ENCODE results near the gene NMNAT2. TPM values are rescaled to one million over a fixed set of nuclear protein-coding genes. Genes with fewer than 3 reads are reported as not detected.
"Not testable (repeated sequence)": the region's sequence is repeated elsewhere in the genome, so short reads cannot be mapped to it uniquely, and the experiment has no call there.

NMNAT2 gene
- total and polyA plus RNA-seq, 2 experiments from 2014 or later: 0.12 TPM; not detected in 1

GRCh38 chr1:183277821-183278738 lies 140.1 kb downstream of the NMNAT2 start:
- Histone ChIP-seq H3K36me3 (no peaks in the 10 kb centered on the region), H3K9me3 (ENCODE audit: low read depth) (no peaks in the 10 kb centered on the region), H3K4me3 (no peak overlapping the region), H3K27ac (no peak overlapping the region), H3K27me3 (no peaks in the 10 kb centered on the region), H3K4me1 (ENCODE audit: low read depth) (no peaks in the 10 kb centered on the region)
- DNase-seq (ENCODE audit: low read depth in 1 of 2, low spot score in 1 of 2): peak in 1 of 2 donors; percentile 92
- TF ChIP-seq, protein P1, sequence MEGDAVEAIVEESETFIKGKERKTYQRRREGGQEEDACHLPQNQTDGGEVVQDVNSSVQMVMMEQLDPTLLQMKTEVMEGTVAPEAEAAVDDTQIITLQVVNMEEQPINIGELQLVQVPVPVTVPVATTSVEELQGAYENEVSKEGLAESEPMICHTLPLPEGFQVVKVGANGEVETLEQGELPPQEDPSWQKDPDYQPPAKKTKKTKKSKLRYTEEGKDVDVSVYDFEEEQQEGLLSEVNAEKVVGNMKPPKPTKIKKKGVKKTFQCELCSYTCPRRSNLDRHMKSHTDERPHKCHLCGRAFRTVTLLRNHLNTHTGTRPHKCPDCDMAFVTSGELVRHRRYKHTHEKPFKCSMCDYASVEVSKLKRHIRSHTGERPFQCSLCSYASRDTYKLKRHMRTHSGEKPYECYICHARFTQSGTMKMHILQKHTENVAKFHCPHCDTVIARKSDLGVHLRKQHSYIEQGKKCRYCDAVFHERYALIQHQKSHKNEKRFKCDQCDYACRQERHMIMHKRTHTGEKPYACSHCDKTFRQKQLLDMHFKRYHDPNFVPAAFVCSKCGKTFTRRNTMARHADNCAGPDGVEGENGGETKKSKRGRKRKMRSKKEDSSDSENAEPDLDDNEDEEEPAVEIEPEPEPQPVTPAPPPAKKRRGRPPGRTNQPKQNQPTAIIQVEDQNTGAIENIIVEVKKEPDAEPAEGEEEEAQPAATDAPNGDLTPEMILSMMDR (IDR thresholded peaks at IDR 0.05; ENCODE audit: low read depth, low read length): no peak

- TF ChIP-seq, protein P1 (IDR thresholded peaks at IDR 0.05; ENCODE audit: low read depth, low read length): no peak
- Histone ChIP-seq H3K27me3 (no peaks in the 10 kb centered on the region), H3K4me3 (no peak overlapping the region), H3K27ac (no peak overlapping the region), H3K9me3 (ENCODE audit: low read depth) (no peaks in the 10 kb centered on the region), H3K4me1 (ENCODE audit: low read depth) (no peaks in the 10 kb centered on the region), H3K36me3 (no peaks in the 10 kb centered on the region)
- no peak for DNase-seq (ENCODE audit: low read depth in 1 of 2, low spot score in 1 of 2)
These were observed 141.6 kb downstream of the NMNAT2 start for GRCh38 chr1:183276386-183277080.

GRCh38 chr1:183275322-183275721 lies 142.9 kb downstream of the NMNAT2 start:
- TF ChIP-seq, protein P1 (IDR thresholded peaks at IDR 0.05; ENCODE audit: low read depth, low read length): no peak
- H3K4me3 ChIP-seq: no peak overlapping the region
- no peaks in the 10 kb centered on the region for H3K4me1 ChIP-seq (ENCODE audit: low read depth)
- no peak overlapping the region for H3K27ac ChIP-seq
- H3K36me3 ChIP-seq: no peaks in the 10 kb centered on the region
- no peaks in the 10 kb centered on the region for H3K27me3 ChIP-seq
- H3K9me3 ChIP-seq (ENCODE audit: low read depth): no peaks in the 10 kb centered on the region
- no peak for DNase-seq (ENCODE audit: low read depth in 1 of 2, low spot score in 1 of 2)

GRCh38 chr1:183274836-183275235 lies 143.3 kb downstream of the NMNAT2 start:
- Histone ChIP-seq H3K4me3 (no peak overlapping the region), H3K27me3 (no peaks in the 10 kb centered on the region), H3K27ac (no peak overlapping the region), H3K36me3 (no peaks in the 10 kb centered on the region), H3K9me3 (ENCODE audit: low read depth) (no peaks in the 10 kb centered on the region), H3K4me1 (ENCODE audit: low read depth) (no peaks in the 10 kb centered on the region)
- DNase-seq (ENCODE audit: low read depth in 1 of 2, low spot score in 1 of 2): no peak
- TF ChIP-seq, protein P1 (IDR thresholded peaks at IDR 0.05; ENCODE audit: low read depth, low read length): no peak

GRCh38 chr1:183273984-183274383 lies 144.2 kb downstream of the NMNAT2 start:
- H3K27me3 ChIP-seq; H3K9me3 ChIP-seq (ENCODE audit: low read depth); H3K4me3 ChIP-seq; H3K27ac ChIP-seq; H3K36me3 ChIP-seq; H3K4me1 ChIP-seq (ENCODE audit: low read depth); DNase-seq (ENCODE audit: low read depth in 1 of 2, low spot score in 1 of 2): not testable (repeated sequence)

DNA sequence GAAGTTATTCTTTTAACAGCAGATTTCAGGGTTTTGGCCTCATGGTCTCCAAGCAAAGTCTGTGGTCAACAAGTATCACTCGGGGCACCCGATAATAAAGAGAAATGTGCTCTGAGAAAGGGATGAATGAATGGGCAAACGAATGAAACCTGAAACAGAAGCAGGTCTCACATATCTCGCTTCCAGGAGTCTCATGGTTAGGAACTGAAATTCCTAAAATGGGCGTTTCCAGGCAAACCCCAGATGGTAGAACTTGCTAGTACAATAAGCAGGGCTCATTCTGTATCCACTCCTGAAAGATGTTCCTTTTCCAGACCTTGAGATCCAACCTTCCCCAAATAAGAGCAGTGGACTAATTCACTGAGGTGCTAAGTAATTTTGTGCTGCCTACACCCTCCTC lies 144.9 kb downstream of the NMNAT2 start:
- H3K36me3 ChIP-seq: no peaks in the 10 kb centered on the region
- no peak overlapping the region for H3K27ac ChIP-seq
- no peak for DNase-seq (ENCODE audit: low read depth in 1 of 2, low spot score in 1 of 2)
- no peaks in the 10 kb centered on the region for H3K27me3 ChIP-seq
- TF ChIP-seq, protein P1 (IDR thresholded peaks at IDR 0.05; ENCODE audit: low read depth, low read length): no peak
- no peaks in the 10 kb centered on the region for H3K4me1 ChIP-seq (ENCODE audit: low read depth)
- H3K9me3 ChIP-seq (ENCODE audit: low read depth): no peaks in the 10 kb centered on the region
- H3K4me3 ChIP-seq: no peak overlapping the region

Measured in cardiac muscle cell (in vitro differentiated cells and primary cell).